ENCODE results near the gene FAM187B.

DNA sequence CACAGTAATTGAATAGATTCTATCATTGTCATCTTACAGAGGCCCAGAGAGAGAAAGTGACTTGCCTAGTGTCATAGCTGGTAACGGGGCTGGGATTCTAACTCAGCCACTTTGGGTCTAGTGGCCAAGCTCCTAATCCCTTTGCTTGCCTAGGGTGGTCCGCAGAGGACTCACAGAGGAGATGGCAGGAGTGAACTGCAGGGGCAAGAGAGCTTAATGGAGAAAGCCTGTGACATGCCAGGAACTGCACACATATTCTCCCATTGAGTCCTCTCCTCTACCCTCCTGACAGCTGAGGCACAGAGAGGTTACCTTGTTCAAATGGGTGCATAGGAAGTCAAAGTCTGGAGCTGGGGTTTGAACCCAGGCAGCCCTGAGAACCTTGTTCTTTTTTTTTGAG lies 22.9 kb upstream of the FAM187B start:
- TF ChIP-seq EZH2 (IDR thresholded peaks at IDR 0.05; ENCODE audit: borderline replicate concordance, insufficient read depth, low read depth, low read length, poor library complexity, severe bottlenecking) = no peak
- TF ChIP-seq, protein P1, sequence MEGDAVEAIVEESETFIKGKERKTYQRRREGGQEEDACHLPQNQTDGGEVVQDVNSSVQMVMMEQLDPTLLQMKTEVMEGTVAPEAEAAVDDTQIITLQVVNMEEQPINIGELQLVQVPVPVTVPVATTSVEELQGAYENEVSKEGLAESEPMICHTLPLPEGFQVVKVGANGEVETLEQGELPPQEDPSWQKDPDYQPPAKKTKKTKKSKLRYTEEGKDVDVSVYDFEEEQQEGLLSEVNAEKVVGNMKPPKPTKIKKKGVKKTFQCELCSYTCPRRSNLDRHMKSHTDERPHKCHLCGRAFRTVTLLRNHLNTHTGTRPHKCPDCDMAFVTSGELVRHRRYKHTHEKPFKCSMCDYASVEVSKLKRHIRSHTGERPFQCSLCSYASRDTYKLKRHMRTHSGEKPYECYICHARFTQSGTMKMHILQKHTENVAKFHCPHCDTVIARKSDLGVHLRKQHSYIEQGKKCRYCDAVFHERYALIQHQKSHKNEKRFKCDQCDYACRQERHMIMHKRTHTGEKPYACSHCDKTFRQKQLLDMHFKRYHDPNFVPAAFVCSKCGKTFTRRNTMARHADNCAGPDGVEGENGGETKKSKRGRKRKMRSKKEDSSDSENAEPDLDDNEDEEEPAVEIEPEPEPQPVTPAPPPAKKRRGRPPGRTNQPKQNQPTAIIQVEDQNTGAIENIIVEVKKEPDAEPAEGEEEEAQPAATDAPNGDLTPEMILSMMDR (IDR thresholded peaks at IDR 0.05) = no peak

Data from B cell (primary cell).